ENCODE measurements around the gene PER1. TPM values are rescaled to one million over a fixed set of nuclear protein-coding genes. Genes with fewer than 3 reads are reported as not detected.

PER1 gene
- total and polyA plus RNA-seq, 10 of the 15 experiments (the other 5 are each of a cell fraction or from before 2014, with no cell fraction given): 0.02 to 25.1 (median 5.4) TPM

GRCh38 chr17:8117367-8117979, 34.7 kb downstream of the PER1 start:
- in situ Hi-C loops (cut with MboI): loop anchor here (5.0 kb wide), 1 partner anchor 180 kb away; the partner anchor contains the start of gene SLC25A35
- no peaks in the 10 kb centered on the region for H3K9me3 ChIP-seq (replicated peaks; ENCODE audit: control insufficient read depth, insufficient read depth, low read length)
- SMC1A ChIA-PET (ENCODE audit: uncharacterized antibody, unreplicated experiment): interaction anchor here (1.3 to 3.7 kb wide), 2 partner anchors 17 to 57 kb away, joined by 3 to 28 read pairs; no protein-coding TSS in a partner anchor
- no peak overlapping the region for H2AFZ ChIP-seq (ENCODE audit: control insufficient read depth, low read depth, low read length)
- BruUV-seq (replicated peaks): no TSS peak
- CTCF ChIA-PET: interaction anchor here (1.1 to 7.4 kb wide), 9 partner anchors 7 to 105 kb away, joined by 3 to 116 read pairs (median 35); no protein-coding TSS in a partner anchor
- WGBS (ENCODE audit: insufficient coverage, insufficient replicate concordance, low lambda C conversion rate, missing lambda C conversion rate): 14% methylated on average over 18 of the region's 18 CpGs
- peak overlapping the region; percentile 86; the same call in 1 of the 2 replicates for H3K4me3 ChIP-seq
- FAIRE-seq (no peak), DNase-seq (ENCODE audit: low read depth, low spot score) (no peak), ATAC-seq (no peak)
- peak overlapping the region; percentile 67; the same call in 1 of the 2 replicates for H3K4me2 ChIP-seq (ENCODE audit: control insufficient read depth, insufficient read depth)
- TF ChIP-seq STAT1 (conservative IDR thresholded peaks at IDR 0.05) (no peak), LARP7 (IDR thresholded peaks at IDR 0.05) (0 out of 2 replicates have a peak, but pooled peaks have one; percentile 16)
- H3K27ac ChIP-seq (ENCODE audit: control insufficient read depth, insufficient read depth): no peak overlapping the region
- POLR2A ChIA-PET: interaction anchor here (0.5 to 0.6 kb wide), 2 partner anchors 41 to 43 kb away, joined by 4 to 6 read pairs; no protein-coding TSS in a partner anchor
- peaks cover 13% of the 10 kb centered on the region for H3K4me1 ChIP-seq (ENCODE audit: control insufficient read depth, insufficient read depth, low read length)
- H3K79me2 ChIP-seq (ENCODE audit: control insufficient read depth, insufficient read depth, low read length): no peaks in the 10 kb centered on the region
- H3K27me3 ChIP-seq (replicated peaks in 1 of 2; ENCODE audit: control insufficient read depth in 2 of 2, insufficient read depth in 2 of 2, low read length in 1 of 2): peaks cover 0 to 2% of the 10 kb centered on the region in 2 experiments; a peak in 3 of 4 replicates
- RAD21 ChIA-PET (ENCODE audit: unreplicated experiment): interaction anchor here (0.6 to 3.3 kb wide), 4 partner anchors 12 to 129 kb away, joined by 3 to 40 read pairs (median 3); no protein-coding TSS in a partner anchor
- no peak overlapping the region for H3K9ac ChIP-seq (ENCODE audit: control insufficient read depth, insufficient read depth, low read length)
- intact Hi-C loops (cut with micrococcal nuclease; ENCODE audit: unreplicated experiment): loop anchor here (5.0 kb wide), 1 partner anchor 55 kb away; no protein-coding TSS in a partner anchor
- H3K36me3 ChIP-seq (ENCODE audit: control insufficient read depth in 2 of 2, insufficient read depth in 2 of 2, low read length in 1 of 2): no peaks in the 10 kb centered on the region
- H4K20me1 ChIP-seq (ENCODE audit: control insufficient read depth, insufficient read depth): no peaks in the 10 kb centered on the region

GRCh38 chr17:8116776-8117175, 35.4 kb downstream of the PER1 start:
- TF ChIP-seq USF1 (IDR thresholded peaks at IDR 0.05; ENCODE audit: borderline replicate concordance, extremely low read length, insufficient read depth, low read depth, low read length): no peak
- no peak for TF ChIP-seq KLF5 (IDR thresholded peaks at IDR 0.05; ENCODE audit: partially characterized antibody)
- TF ChIP-seq IRF5 (IDR thresholded peaks at IDR 0.05; ENCODE audit: borderline replicate concordance): no peak
- H3K4me3 ChIP-seq: no peak overlapping the region
- FAIRE-seq: no peak
- H3K27me3 ChIP-seq (replicated peaks in 1 of 2; ENCODE audit: control insufficient read depth in 2 of 2, insufficient read depth in 2 of 2, low read length in 1 of 2): peaks cover 0 to 2% of the 10 kb centered on the region in 2 experiments; a peak in 3 of 4 replicates
- ChIA-PET RAD21 (ENCODE audit: unreplicated experiment) (interaction anchor here (0.6 to 0.9 kb wide), 2 partner anchors 12 to 50 kb away, joined by 3 read pairs; no protein-coding TSS in a partner anchor), SMC1A (ENCODE audit: uncharacterized antibody, unreplicated experiment) (interaction anchor here (1.1 to 3.7 kb wide), 3 partner anchors 10 to 56 kb away, joined by 3 to 28 read pairs (median 6); no protein-coding TSS in a partner anchor), CTCF (interaction anchor here (1.1 to 7.4 kb wide), 6 partner anchors 9 to 106 kb away, joined by 3 to 116 read pairs (median 70); no protein-coding TSS in a partner anchor), POLR2A (interaction anchor here (0.6 kb wide), 1 partner anchor 42 kb away, joined by 6 read pairs; no protein-coding TSS in a partner anchor)
- WGBS (ENCODE audit: insufficient coverage, insufficient replicate concordance, low lambda C conversion rate, missing lambda C conversion rate): 42% methylated on average over 18 of the region's 18 CpGs
- DNase-seq (ENCODE audit: low read depth, low spot score): no peak
- H3K36me3 ChIP-seq (ENCODE audit: control insufficient read depth in 2 of 2, insufficient read depth in 2 of 2, low read length in 1 of 2): no peaks in the 10 kb centered on the region
- no peak overlapping the region for H3K27ac ChIP-seq (ENCODE audit: control insufficient read depth, insufficient read depth)
- H3K9me3 ChIP-seq (replicated peaks; ENCODE audit: control insufficient read depth, insufficient read depth, low read length): no peaks in the 10 kb centered on the region
- H3K4me1 ChIP-seq (ENCODE audit: control insufficient read depth, insufficient read depth, low read length): peaks cover 11% of the 10 kb centered on the region
- H3K4me2 ChIP-seq (ENCODE audit: control insufficient read depth, insufficient read depth): no peak overlapping the region
- in situ Hi-C loops (cut with MboI): loop anchor here (5.0 kb wide), 1 partner anchor 181 kb away; the partner anchor contains the start of gene SLC25A35
- BruUV-seq (replicated peaks): no TSS peak
- H3K9ac ChIP-seq (ENCODE audit: control insufficient read depth, insufficient read depth, low read length): no peak overlapping the region
- ATAC-seq: no peak
- intact Hi-C loops (cut with micrococcal nuclease; ENCODE audit: unreplicated experiment): loop anchor here (5.0 kb wide), 1 partner anchor 54 kb away; no protein-coding TSS in a partner anchor
- H4K20me1 ChIP-seq (ENCODE audit: control insufficient read depth, insufficient read depth): no peaks in the 10 kb centered on the region
- no peaks in the 10 kb centered on the region for H3K79me2 ChIP-seq (ENCODE audit: control insufficient read depth, insufficient read depth, low read length)
- no peak overlapping the region for H2AFZ ChIP-seq (ENCODE audit: control insufficient read depth, low read depth, low read length)
